HAP-1 (cell line): ENCODE results near the gene CDC42EP4.
"Not testable (repeated sequence)": the region's sequence is repeated elsewhere in the genome, so short reads cannot be mapped to it uniquely, and the experiment has no call there.

Source experiments
- DNase-seq, 2 experiments: peaks; one replicate each; pipeline ENCODE4 v3.0.0-alpha.2; 2016 to 2020; ENCODE audit warnings: low spot score in 2 of 2
- H3K27me3 ChIP-seq: fragments of 250-450 bp; sonication (Bioruptor Pico); 2 replicates; pipeline ENCODE4 v1.5.1; 2020; ENCODE audit warnings: low read depth, mild to moderate bottlenecking, moderate library complexity
- H3K36me3 ChIP-seq: fragments of 250-450 bp; sonication (Bioruptor Pico); replicated peaks from 2 replicates; pipeline ENCODE4 v1.5.1; 2020; ENCODE audit warnings: mild to moderate bottlenecking
- H3K4me1 ChIP-seq: fragments of 250-450 bp; sonication (Bioruptor Pico); 2 replicates; pipeline ENCODE4 v1.5.1; 2020; ENCODE audit warnings: mild to moderate bottlenecking
- H3K4me3 ChIP-seq: fragments of 250-450 bp; sonication (Bioruptor Pico); 2 replicates; pipeline ENCODE4 v1.5.1; 2020; ENCODE audit warnings: mild to moderate bottlenecking, moderate library complexity
- H3K9me3 ChIP-seq: fragments of 250-450 bp; sonication (Bioruptor Pico); 2 replicates; pipeline ENCODE4 v1.5.1; 2020; ENCODE audit warnings: mild to moderate bottlenecking, moderate library complexity
- in situ Hi-C: fragments of 300-500 bp; cut with MboI; formaldehyde crosslinking; loops from 3 replicates; pipeline ENCODE4 v1.14.3; 2020; ENCODE audit warnings: low sequenced_read_pairs, inconsistent platforms, mixed read lengths

CDC42EP4 gene

DNA sequence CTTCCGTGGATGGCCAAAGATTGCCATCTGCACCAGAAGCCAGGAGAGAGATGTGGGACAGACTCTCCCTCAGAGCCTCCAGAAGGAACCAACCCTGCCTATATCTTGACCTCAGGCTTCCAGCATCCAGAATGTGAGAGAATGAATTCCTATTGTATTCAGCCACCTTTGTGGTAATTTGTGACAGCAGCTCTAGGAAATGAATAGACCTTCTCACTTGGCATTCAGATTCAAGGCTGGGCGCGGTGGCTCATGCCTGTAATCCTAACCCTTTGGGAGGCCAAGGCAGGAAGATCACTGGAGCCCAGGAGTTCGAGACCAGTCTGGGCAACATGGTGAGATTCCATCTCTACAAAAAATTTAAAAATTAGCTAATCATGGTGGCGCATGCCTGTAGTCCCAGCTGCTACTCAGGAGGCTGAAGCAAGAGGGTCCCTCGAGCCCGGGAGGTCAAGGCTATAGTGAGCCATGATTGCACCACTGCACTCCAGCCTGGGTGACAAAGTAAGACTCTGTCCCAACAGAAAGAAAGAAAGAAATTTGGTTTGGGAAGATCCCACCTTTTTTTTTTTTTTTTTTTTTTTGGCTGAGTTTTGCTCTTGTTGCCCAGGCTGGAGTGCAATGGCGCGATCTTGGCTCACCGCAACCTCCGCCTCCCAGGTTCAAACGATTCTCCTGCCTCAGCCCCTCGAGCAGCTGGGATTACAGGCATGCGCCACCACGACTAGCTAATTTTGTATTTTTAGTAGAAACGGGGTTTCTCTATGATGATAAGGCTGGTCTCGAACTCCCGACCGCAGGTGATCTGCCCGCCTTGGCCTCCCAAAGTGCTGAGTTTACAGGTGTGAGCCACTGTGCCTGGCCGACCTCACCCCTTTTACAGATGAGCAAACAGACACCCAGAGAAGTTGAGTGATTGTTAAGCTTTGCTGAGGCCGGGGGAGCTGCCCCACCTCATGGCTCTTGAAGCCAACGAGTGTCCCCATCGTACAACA, 45.9 kb downstream of the CDC42EP4 start:
- H3K4me1 ChIP-seq, result peaks cover 21% of the 10 kb centered on the region
- H3K9me3 ChIP-seq, result no peaks in the 10 kb centered on the region
- no peaks in the 10 kb centered on the region for H3K36me3 ChIP-seq
- peak; percentile 17 to 60 for DNase-seq
- H3K27me3 ChIP-seq, result no peaks in the 10 kb centered on the region
- in situ Hi-C loops, result loop anchor here (25.0 kb wide), 1 partner anchor 946 kb away; the partner anchor contains the start of genes RPL38 and TTYH2
- no peak overlapping the region for H3K4me3 ChIP-seq

DNA sequence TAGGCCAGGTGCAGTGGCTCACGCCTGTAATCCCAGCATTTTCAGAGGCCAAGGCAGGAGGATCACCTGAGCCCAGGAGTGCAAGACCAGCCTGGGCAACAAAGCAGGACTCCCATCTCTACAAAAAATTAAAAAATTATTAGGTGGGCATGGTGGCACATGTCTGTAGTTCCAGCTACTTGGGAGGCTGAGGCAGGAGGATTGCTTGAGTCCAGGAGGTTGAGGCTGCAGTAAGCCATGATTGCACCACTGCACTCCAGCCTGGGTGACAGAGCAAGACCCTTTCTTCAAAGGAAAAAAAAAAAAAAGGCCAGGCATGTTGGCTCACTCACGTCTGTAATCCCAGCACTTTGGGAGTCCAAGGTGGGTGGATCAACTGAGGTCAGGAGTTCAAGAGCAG, 47.4 kb downstream of the CDC42EP4 start:
- in situ Hi-C loops, result loop anchor here (25.0 kb wide), 1 partner anchor 948 kb away; the partner anchor contains the start of genes RPL38 and TTYH2
- not testable (repeated sequence) for H3K9me3 ChIP-seq, H3K4me3 ChIP-seq, H3K27me3 ChIP-seq, DNase-seq, H3K36me3 ChIP-seq
- peaks cover 21% of the 10 kb centered on the region for H3K4me1 ChIP-seq

DNA sequence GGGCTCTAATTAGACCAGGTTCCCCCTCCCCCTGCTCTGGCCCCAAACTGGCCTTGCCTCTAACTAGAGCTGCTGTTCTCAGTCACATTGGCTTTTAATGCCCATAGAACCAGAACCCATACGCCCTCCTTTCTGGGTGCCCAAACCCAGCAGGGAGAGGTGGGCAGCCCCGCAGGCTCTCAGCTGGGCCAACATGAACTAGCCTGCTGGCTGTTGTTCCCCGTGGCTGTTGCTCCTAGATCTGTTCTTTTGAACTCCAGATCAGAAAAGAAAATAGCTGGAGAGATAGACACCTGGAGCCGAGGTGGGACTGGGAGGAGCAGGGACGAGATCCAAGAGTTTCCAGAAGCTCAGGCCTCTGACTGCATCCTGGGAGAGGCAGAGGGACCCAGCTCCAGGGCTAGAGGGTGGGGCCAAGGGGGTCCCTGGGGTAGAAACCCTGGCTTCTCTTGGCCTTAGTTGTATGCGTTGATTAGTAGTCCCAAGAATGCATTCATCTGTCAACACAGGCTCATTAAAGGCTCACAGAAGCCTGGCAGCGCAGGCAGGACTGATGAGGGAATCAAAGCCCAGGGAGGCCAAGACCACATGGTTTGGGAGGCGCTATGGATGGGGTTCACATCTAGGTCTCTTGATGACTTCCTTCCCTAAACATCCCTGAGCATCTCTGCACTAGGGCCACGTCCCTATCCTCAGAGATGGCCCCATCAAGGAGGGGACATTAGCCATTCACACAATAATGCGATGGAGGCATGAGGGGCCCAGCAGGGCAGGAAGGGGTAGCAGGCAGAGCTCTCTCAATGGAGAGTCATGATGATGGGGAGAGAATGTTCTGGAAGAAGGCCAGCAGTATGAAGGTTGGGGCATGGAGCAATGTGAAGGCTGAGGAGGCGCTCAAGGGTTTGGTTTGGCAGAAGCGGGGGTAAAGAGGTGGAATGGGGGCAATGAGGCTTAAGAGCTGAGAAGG, 48.8 kb downstream of the CDC42EP4 start:
- in situ Hi-C loops, result loop anchor here (25.0 kb wide), 1 partner anchor 949 kb away; the partner anchor contains the start of genes RPL38 and TTYH2
- no peak overlapping the region for H3K4me3 ChIP-seq
- H3K4me1 ChIP-seq, result peaks cover 21% of the 10 kb centered on the region
- H3K9me3 ChIP-seq, result no peaks in the 10 kb centered on the region
- H3K27me3 ChIP-seq, result no peaks in the 10 kb centered on the region
- DNase-seq, result peak; percentile 64 to 74
- no peaks in the 10 kb centered on the region for H3K36me3 ChIP-seq

DNA sequence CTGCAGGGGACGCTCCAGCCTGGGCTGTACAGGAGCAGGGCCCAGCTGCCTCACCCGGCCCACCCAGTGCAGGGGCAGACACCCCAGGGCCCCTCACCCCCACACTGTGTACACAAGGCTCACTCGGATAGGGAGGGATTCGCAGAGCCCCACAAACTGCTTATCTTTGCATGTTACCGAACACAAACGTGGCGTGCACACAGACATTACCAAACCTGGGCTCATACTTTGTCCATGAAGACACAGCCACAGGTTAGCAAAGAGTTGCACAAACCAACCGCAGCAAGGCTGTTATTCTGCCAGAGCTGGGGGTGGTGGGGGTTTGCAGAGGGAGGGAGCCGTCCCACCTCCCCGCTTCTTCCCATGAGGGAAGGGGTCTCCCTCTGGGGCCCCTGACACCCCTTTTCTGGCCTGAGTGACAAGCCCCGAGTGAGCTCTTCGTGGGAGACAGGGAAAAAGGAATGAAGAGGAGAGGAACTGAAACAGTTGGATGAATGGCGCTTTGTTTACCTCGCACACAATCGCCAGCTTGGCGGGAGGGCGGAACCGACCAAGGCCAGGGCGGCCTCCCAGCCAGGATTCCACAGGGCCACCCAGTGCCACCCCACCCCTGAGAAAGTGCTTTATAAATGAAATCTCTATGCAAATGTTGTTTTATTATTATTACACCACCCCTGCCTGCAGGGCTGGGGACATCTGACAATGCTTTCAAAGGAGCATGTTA, 49.7 kb downstream of the CDC42EP4 start:
- peak; percentile 73 to 86 for DNase-seq
- Histone ChIP-seq H3K4me3 (no peak overlapping the region), H3K4me1 (peaks cover 21% of the 10 kb centered on the region), H3K9me3 (no peaks in the 10 kb centered on the region), H3K27me3 (no peaks in the 10 kb centered on the region), H3K36me3 (no peaks in the 10 kb centered on the region)
- in situ Hi-C loops, result loop anchor here (25.0 kb wide), 1 partner anchor 950 kb away; the partner anchor contains the start of genes RPL38 and TTYH2

DNA sequence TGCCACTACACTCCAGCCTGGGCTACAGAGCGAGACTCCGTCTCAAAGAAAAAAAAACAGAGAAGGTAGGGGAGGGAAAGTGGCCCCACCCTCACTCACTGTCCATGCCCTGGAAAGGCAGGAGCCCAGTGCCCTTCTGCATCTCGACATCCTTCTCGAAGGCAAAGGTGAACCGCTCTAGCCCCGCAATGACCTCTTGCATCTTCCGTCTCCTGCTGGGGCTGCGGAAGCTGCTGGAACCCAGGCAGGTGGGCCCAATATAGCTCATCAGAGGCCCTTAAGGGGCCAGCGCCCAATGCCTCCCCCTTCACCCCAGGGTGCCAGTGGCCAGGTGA, 50.2 kb downstream of the CDC42EP4 start, which contains the start of gene CPSF4L:
Gene CPSF4L (minus strand): TSS at position 264 of the 335 bp plus-strand sequence. CDS start 62 bp downstream, at position 202.
- DNase-seq, result no peak
- no peaks in the 10 kb centered on the region for H3K27me3 ChIP-seq
- peaks cover 21% of the 10 kb centered on the region for H3K4me1 ChIP-seq
- in situ Hi-C loops, result loop anchor here (25.0 kb wide), 1 partner anchor 951 kb away; the partner anchor contains the start of genes RPL38 and TTYH2
- no peaks in the 10 kb centered on the region for H3K36me3 ChIP-seq
- H3K4me3 ChIP-seq, result no peak within 1 kb of the TSS
- H3K9me3 ChIP-seq, result no peaks in the 10 kb centered on the region

DNA sequence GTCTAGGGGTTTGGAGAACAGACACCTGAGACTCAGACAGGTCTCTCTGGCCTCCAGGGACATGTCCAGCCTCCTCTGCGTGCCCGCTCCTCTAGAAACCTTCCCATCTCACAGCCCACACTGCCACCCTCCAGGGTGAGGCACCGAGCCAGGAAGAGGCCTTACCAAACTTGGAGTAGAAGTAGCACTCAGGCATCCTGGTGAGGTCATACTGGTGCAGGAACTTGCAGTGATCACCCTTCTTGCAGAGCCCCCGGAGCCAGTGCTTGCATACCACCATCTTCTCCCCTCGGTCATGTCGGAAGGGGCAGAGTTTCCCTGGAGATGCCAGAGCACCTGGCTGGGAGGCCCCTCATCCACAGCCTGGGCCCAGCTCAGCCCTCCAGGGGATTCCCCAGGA, 54.3 kb downstream of the CDC42EP4 start:
- DNase-seq, result no peak
- in situ Hi-C loops, result loop anchor here (5.0 to 25.0 kb wide), 3 partner anchors 55 to 955 kb away; partner anchors contain the start of genes CDC42EP4, RPL38 and TTYH2
- H3K4me3 ChIP-seq, result no peak overlapping the region
- peaks cover 8% of the 10 kb centered on the region for H3K4me1 ChIP-seq
- no peaks in the 10 kb centered on the region for H3K36me3 ChIP-seq
- no peaks in the 10 kb centered on the region for H3K9me3 ChIP-seq
- no peaks in the 10 kb centered on the region for H3K27me3 ChIP-seq

DNA sequence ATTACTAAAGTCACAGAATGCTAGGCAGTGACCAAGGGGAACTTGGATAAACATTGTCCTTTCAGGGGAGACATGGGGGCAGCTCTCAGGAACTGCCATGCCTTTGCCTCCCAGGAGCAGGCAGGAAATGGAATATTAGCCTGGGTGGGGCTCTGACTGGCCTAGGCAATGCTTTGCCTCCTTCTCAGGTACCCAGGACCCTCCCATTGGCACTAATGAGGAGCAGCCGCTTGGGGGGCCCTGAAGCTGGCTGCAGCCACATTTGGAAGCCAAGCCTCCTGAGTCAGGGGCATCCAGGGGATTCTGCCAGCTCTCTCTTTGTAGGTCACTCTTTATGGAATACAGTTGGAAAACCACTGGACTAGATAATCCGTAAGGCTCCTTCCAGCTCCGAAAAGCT, 55.6 kb downstream of the CDC42EP4 start:
- H3K9me3 ChIP-seq, result no peaks in the 10 kb centered on the region
- H3K36me3 ChIP-seq, result no peaks in the 10 kb centered on the region
- H3K27me3 ChIP-seq, result no peaks in the 10 kb centered on the region
- H3K4me3 ChIP-seq, result no peak overlapping the region
- no peaks in the 10 kb centered on the region for H3K4me1 ChIP-seq
- in situ Hi-C loops, result loop anchor here (5.0 to 25.0 kb wide), 3 partner anchors 56 to 956 kb away; partner anchors contain the start of genes CDC42EP4, RPL38 and TTYH2
- no peak for DNase-seq

DNA sequence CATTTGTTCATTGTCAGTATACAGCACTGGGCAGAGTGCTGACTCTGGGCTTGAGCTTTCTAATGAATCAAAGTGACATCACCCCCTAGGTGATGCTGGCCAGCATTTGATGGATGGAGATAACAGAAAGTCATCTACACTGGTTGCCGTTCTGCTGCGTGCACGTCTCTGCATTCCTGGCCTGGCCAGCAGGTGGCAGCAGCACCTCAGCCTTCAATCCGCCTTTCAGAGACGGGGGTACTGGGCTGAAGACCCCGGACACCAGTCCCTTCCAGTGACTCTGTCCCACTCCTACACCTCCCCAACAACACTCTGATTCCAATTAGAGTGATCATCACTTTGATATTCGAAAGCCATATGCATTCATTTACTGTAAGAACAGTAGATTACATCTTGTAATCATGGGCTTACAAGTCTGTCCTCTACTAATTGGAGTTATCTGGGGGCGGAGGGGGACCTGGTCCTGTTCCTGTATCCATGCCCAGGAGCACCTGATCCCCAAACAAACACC, 56.1 kb downstream of the CDC42EP4 start:
- in situ Hi-C loops, result loop anchor here (5.0 to 25.0 kb wide), 3 partner anchors 57 to 957 kb away; partner anchors contain the start of genes CDC42EP4, RPL38 and TTYH2
- no peaks in the 10 kb centered on the region for H3K4me1 ChIP-seq
- no peaks in the 10 kb centered on the region for H3K27me3 ChIP-seq
- no peaks in the 10 kb centered on the region for H3K9me3 ChIP-seq
- DNase-seq, result peak; percentile 28 to 72
- no peaks in the 10 kb centered on the region for H3K36me3 ChIP-seq
- H3K4me3 ChIP-seq, result no peak overlapping the region

DNA sequence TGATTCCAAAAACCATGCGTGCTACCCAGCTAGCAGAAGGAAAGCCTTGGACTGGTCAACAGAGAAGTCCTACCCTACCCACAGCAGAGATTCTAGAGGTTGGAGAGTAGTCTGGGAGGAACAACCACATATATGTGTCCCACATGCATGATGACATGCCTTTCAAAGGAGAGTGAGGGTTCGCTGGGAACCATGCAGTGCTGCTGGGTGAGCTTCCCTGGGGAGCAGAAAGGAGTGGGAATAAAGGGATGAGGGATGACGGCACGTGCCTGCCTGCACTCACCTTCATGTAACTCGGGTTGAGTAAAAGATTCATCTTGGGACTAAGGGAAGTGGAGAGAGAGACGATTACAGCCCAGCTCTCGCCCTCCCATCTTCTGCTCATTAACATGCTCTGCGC, 59.9 kb downstream of the CDC42EP4 start:
- Histone ChIP-seq H3K27me3 (no peaks in the 10 kb centered on the region), H3K4me1 (no peaks in the 10 kb centered on the region), H3K9me3 (no peaks in the 10 kb centered on the region), H3K36me3 (peaks cover 3% of the 10 kb centered on the region; the same call in 1 of the 2 replicates), H3K4me3 (no peak overlapping the region)
- no peak for DNase-seq
- in situ Hi-C loops, result loop anchor here (25.0 kb wide), 1 partner anchor 960 kb away; the partner anchor contains the start of genes RPL38 and TTYH2

DNA sequence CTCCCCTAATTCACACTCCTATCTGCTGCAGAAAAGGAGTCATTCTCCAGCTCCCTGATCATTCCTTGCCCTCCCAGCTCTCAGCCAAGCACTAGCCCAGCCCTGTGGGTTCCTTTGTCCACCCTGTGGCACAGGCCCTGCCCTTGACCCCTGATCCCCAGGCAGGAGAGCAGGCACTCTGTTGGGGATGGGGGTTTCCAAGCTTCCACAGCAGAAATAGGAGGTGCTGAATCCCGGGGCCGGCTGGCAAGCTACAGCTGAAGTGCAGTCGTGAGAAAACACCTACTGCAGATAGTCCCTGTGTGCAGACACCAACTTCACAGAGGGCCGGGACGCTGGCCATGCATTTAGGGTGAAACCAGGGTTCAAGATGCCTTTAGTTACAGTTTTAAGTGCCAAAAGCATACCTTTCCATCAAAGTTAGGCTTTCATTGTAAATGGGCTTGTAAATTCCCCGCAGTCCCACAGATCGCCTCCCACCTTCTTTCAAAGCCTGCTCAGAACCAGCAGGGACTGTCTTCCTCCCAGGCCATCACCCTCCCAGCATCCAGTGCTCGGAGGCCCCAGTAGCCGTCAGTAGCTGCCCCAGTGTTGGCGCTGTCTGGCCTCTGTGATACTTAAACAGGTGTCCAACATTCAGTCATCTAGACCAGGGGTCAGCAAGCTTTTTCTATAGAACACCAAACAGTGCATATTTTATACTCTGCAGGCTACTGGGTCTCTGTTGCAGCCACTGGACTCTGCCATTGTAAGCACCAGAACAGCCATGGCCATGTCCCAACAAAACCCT, 60.8 kb downstream of the CDC42EP4 start:
- DNase-seq, result no peak
- Histone ChIP-seq H3K4me3 (no peak overlapping the region), H3K27me3 (no peaks in the 10 kb centered on the region), H3K9me3 (no peaks in the 10 kb centered on the region), H3K36me3 (peaks cover 3% of the 10 kb centered on the region; the same call in 1 of the 2 replicates), H3K4me1 (no peaks in the 10 kb centered on the region)
- in situ Hi-C loops, result loop anchor here (25.0 kb wide), 1 partner anchor 961 kb away; the partner anchor contains the start of genes RPL38 and TTYH2

DNA sequence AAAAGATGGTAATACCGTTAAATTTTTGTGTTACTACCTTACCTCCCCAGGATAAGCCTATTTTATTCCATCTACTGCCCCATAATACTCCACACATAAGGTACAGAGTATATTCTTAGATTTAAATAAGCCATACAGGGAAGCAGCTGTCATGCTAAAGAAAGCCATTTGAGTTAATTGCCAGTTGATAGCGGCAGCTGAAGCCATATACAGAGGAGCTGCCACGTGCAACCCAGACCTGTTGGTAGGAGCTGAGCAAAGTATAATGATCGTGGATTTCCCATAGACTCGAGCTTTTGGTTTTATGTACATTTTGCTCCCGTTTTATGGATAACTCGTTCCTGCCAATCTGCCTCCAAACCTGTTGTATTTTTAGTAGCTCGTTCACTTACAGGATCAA, 62.1 kb downstream of the CDC42EP4 start:
- Histone ChIP-seq H3K9me3 (no peaks in the 10 kb centered on the region), H3K27me3 (no peaks in the 10 kb centered on the region), H3K4me1 (no peaks in the 10 kb centered on the region), H3K4me3 (no peak overlapping the region), H3K36me3 (peaks cover 3% of the 10 kb centered on the region)
- no peak for DNase-seq
- in situ Hi-C loops, result loop anchor here (25.0 kb wide), 1 partner anchor 963 kb away; the partner anchor contains the start of genes RPL38 and TTYH2

DNA sequence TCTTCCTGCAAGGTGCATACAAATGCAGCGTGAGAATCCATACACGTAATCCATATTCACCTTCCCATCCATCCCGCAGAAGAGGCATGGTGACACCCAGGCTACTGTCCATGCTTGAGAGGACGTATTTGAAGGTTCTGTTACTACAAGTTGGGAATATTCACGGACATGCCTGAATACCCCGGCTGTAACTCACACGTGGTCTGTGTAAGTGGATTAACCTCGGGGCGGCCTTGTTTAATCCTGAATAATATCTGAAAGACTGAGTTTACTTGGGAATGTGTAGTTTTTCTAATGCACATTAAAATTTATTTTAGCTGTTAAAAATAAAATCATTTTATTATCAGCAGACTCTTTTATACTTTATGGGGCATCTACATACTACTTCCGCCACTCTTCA, 63.3 kb downstream of the CDC42EP4 start:
- Histone ChIP-seq H3K4me3 (no peak overlapping the region), H3K27me3 (no peaks in the 10 kb centered on the region), H3K9me3 (no peaks in the 10 kb centered on the region), H3K36me3 (peaks cover 10% of the 10 kb centered on the region), H3K4me1 (no peaks in the 10 kb centered on the region)
- no peak for DNase-seq
- in situ Hi-C loops, result no loop called here
